ENCODE measurements around the gene NAV3.

The NAV3 gene

GRCh38 chr12:77847680-77848431 is 17.2 kb downstream of the NAV3 start:
- no peak for DNase-seq

DNA sequence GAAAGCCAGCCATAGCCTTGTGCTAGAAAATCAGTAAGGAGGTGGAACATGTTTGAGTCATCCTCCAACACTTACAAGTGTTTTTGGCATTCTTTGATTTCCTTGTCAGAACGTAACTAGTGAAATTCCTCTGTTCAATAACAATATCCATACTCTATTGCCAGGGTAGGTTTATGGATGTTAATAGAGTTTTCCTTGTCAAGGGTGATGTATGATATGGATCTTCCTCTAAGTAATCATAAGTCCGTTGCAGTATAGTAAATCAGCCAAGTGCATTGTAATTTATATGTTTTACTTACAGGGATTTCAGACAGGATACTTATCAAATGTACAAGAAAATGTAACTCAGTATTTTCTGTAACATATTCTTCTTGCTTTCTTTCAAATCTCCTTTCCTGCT is 19.4 kb downstream of the NAV3 start:
- DNase-seq = no peak

DNA sequence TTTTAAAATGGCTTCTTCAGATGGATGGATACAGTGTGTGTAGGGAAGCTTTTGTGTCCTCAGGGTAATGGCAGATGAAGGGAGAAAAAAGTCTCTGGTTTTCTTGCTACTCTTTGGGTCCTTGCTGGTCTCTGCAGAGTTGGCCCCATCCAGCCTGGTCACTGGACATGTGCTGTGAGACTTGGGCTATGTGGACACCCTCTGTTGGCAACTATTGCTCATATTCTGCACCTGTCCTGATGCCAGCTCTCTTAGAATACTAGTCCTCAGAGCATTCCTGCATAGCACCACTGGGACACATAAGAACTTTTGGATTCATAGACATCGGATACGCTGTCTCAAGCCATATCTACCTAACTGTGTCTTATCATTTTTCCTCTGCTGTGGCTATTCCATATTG is 20.0 kb downstream of the NAV3 start:
- no peak for DNase-seq

DNA sequence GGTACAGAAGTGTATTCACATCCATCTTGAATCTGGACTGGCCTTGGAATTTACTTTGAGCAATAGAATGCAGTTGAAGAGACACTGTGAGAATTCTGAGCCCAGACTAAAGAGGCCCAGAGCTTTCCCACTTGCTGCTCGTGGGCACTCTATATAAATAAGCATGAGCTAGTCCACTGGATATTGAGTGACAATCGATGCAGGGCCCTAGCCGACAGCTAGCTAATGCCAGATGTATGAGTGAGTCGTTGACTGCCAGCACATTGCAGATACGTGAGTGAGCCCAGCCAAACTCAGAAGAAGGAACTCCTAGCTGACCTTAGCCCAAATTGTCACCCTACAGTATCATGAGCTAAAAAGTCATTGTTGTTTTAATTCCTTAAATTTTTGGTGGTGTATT is 24.9 kb downstream of the NAV3 start:
- no peak for DNase-seq

- DNase-seq = no peak
These were observed 30.6 kb downstream of the NAV3 start for GRCh38 chr12:77861317-77861716.

- DNase-seq = no peak
These were observed 34.5 kb downstream of the NAV3 start for GRCh38 chr12:77865178-77865577.

GRCh38 chr12:77878901-77879300 is 48.2 kb downstream of the NAV3 start:
- no peak for DNase-seq

DNA sequence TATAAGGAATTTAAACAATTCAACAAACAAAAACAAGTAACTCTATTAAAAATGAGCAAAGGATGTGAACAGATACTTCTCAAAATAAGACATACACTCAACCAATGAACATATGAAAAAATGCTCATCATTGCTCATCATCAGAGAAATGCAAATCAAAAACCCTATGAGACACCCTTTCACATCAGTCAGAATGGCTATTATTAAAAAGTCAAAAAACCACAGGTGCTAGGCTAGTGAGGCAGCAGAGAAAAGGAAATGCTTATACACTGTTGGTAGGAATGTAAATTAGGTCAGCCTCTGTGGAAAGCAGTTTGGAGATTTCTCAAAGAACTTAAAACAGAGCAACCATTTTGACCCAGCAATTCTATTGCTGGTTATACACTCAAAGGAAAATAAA is 52.0 kb downstream of the NAV3 start:
- no peak for DNase-seq

DNA sequence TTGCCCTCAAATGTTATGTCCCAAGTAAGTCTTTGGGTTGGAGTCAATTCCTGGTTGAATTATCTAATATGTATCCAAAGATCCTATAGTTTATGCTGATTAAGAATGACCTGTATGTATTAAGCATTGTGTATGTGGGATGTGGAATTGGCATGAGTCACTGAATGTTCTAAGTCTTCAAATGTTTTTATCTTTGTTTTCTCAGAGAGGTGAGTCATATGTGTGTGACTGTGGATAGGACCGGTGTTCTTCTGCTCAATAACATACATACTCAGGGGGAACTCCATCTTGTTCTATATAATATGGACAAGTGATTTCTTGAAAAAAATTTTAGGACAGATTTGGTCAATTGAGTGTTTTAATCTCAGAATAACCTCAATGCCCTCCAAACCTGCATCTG is 57.9 kb downstream of the NAV3 start:
- DNase-seq = no peak

GRCh38 chr12:77891518-77892147 is 60.9 kb downstream of the NAV3 start:
- DNase-seq = no peak

DNA sequence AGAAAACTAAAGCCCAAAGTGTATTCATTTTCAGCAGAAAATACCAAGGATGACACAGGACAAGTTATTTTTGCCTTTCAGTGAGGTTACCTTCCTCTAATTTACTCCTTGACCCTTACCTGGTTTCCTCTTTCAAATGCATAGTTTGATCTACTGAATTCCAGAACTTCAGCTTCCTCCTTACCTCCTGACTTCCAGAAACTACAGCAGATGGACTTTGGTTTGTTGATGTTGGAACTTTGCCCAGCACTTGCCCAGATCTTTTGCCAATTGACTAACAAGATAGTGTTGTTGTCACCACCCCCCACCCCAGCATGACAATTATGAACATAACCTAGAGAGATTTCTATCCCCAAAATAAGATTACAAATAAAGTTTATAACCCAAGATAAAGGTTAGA is 63.2 kb downstream of the NAV3 start:
- DNase-seq = no peak

- no peak for DNase-seq
These were observed 63.9 kb downstream of the NAV3 start for GRCh38 chr12:77894556-77894955.

- DNase-seq = no peak
These were observed 65.0 kb downstream of the NAV3 start for GRCh38 chr12:77895699-77896098.

GRCh38 chr12:77907936-77908335 is 77.2 kb downstream of the NAV3 start:
- DNase-seq = no peak

DNA sequence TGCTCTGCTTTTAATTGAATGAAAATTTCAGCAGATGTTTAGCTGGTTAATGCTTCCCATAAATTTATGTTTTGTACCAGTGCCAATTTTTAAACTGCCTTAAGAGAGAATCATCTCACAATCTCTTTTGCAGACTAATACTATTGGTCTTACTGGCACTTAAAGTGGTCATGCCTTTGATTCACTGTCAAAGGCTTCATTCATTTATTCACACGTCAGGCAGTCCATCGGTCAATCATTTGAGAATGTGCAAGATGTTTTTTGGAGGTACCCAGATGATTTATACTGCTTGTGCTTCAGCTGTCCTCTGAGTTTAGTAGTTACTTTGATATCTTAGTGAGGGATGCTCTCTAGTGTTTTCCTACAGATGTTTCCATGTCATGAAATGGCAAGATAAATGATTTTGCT is 83.4 kb downstream of the NAV3 start:
- no peak for DNase-seq

- DNase-seq = no peak
These were observed 84.4 kb downstream of the NAV3 start for GRCh38 chr12:77915071-77915600.

DNA sequence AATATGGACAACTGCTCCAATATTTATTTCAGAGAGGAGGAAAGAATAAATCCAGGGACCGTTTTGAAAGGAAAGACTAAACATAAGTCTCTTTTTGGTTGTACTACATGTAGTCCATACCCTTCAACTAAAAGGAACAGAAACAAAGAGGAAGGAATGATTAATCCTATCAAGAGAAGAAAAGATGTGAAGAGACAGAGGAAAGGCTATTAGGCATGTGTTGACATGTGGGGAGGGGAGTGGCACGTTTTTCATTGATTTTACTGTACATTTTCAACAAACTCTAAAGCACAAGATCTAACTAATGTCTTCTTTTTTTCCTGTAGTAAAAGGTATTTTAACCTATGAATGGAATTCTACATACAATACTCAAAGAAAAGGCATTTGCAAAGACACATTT is 85.6 kb downstream of the NAV3 start:
- DNase-seq = no peak

DNA sequence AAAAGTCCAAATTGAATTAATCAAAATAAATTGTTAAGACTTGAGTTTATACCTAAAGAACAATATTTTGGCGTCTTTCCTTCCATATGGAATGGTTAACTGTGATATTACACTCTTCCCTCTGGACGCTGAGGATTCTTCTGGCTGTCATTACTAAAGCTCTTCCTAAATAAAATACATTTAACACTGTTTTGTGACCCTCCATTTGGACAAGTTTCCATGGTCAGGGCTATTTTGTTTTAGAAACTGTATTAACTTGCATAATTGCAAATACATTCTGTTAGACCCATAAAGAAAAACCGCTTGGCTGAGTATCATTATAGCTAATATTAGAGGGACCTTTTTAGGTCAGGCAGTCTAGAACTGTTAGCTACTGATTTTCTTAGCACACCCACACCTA is 87.4 kb downstream of the NAV3 start:
- DNase-seq = no peak

GRCh38 chr12:77919450-77919849 is 88.8 kb downstream of the NAV3 start:
- no peak for DNase-seq

DNA sequence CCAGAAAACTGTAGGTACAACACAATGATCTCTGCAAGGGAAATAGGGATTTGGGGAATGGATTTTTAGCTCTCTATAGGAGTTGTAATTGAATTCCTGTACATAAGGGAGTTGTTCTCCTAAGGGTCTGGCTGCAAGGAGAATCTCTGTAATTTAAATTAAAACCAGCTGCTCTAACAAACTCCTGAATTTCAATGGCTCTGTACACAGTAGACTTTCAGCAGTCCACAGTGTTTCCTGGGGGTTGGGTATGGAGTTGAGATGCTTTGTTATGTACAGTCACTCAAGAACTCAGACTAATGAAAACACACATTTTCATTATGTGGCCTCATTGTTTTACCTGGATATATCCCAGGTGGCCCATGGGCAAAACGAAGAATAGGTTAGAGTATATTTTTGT is 93.2 kb downstream of the NAV3 start:
- DNase-seq = no peak

- no peak for DNase-seq
These were observed 94.0 kb downstream of the NAV3 start for GRCh38 chr12:77924703-77925102.

DNA sequence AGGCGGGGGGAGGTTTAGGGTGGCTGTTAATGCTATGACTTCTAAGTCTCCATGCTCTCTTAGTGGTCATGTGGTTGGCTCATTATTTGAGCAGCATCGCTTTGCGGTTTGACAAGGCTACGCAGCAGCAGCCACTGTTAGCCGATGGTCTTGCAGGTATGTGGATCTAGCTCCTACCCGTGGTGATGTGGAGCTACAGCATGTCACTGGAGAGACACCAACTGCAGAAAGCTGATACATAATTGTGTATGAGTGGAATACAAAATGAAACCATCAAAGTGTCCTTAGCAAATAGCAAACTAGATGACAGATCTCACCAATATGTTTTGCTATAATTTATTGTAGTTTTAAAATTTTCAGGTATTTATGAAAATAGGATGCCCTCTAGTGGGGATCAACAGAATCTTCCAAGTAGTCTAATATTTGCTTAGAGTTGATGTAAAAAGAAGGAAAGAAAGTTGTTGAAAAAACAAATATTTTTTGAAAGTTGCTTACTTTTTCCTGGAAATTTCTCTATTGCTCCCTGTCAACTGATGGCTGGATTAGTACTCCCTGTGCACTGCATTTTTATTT is 94.9 kb downstream of the NAV3 start:
- DNase-seq = no peak

DNA sequence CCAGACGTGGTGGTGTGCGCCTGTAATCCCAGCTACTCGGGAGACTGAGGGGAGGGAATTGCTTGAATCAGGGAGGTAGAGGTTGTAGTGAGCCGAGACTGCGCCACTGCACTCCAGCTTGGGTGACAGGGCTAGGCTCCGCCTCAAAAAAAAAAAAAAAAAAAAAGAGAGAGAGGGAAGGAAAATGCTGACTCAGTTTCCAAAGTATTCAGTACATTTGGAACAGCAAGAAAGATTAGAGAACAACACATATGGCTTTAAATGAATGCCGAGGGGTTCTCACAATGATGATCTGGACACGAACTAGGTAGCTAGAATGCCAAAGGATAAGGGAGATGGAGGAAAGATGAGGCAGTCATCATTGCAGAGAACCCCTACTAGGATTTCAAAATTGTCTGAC is 97.4 kb downstream of the NAV3 start:
- no peak for DNase-seq

DNA sequence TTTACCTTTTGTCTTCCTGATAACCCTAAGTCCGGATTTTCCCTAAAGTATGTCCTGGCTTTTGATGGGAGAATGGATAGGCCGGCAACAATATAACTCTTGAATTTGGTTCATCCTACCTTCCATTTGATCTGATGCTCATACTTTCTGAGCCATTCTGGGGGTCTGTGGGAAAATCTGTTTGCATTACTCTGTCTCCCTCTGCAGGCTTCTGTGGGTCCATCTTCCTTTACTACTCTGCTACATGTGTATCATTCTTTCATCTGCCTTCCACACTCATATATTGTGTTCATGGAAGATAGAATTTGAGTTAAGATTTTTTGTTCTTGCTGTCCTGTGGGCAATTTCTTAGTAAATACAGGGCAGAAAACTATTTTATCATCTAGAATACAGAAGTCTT is 101.5 kb downstream of the NAV3 start:
- no peak for DNase-seq
